A549 (cell line): ENCODE measurements around the gene EHBP1. TPM values are rescaled to one million over a fixed set of nuclear protein-coding genes. Genes with fewer than 3 reads are reported as not detected.

Experiments used
- ATAC-seq, 2 experiments: fragments of 200-7000 bp in 1 of 2; fragments of >200 bp in 1 of 2; cut with Nextera tagmentation in 1 of 2; cut with Tn5 transposase in 1 of 2; 3 replicates each; pipeline versions ENCODE4 v1.8.0 to v1.9.1; 2018 to 2020; ENCODE audit warnings: mild to moderate bottlenecking in 1 of 2, moderate library complexity in 1 of 2
- CTCF ChIA-PET: fragments of 300-600 bp; sonication (Branson Sonifier 250); formaldehyde crosslinking; extraction: SDS; loops from one replicate; lab custom pipeline; 2021; ENCODE audit warnings: antibody characterized with exemption, inconsistent platforms; lab: Yijun Ruan, JAX
- POLR2A ChIA-PET: fragments of 350-600 bp; formaldehyde crosslinking; extraction: SDS; loops from one replicate; lab custom pipeline; 2021; ENCODE audit warnings: antibody characterized with exemption, inconsistent platforms; lab: Yijun Ruan, JAX
- DNase-seq, 2 experiments: peaks; one replicate each; pipeline versions ENCODE4 v3.0.0 to v3.0.0-alpha.2; 2011 to 2016; ENCODE audit warnings: low read depth in 1 of 2, low spot score in 1 of 2
- FAIRE-seq: peaks from 2 replicates; lab custom pipeline; 2011; peaks lifted over from hg19 to GRCh38; lab: Jason Lieb, UNC
- H3K27ac ChIP-seq, 2 experiments: fragments of >200 bp; sonication (Bioruptor Twin); formaldehyde crosslinking; 3 replicates each; pipeline ENCODE4 v1.5.1; 2016 to 2017
- H3K4me1 ChIP-seq: fragments of >200 bp; sonication (Bioruptor Twin); formaldehyde crosslinking; 3 replicates; pipeline ENCODE4 v1.6.1; 2016
- H3K4me2 ChIP-seq: fragments of >200 bp; sonication (Bioruptor Twin); formaldehyde crosslinking; 3 replicates; pipeline ENCODE4 v1.6.1; 2016
- H3K4me3 ChIP-seq: fragments of >200 bp; sonication (Bioruptor Twin); formaldehyde crosslinking; 3 replicates; pipeline ENCODE4 v1.5.1; 2016
- H3K9me3 ChIP-seq: fragments of >200 bp; sonication (Bioruptor Twin); formaldehyde crosslinking; 3 replicates; pipeline ENCODE4 v1.6.1; 2016
- CEBPB ChIP-seq, 2 experiments: fragments of >200 bp in 1 of 2; sonication (Bioruptor Twin) in 1 of 2; formaldehyde crosslinking in 1 of 2; IDR thresholded peaks; 2 replicates each; pipeline ENCODE4 v1.6.1; 2012 to 2016
- ESRRA ChIP-seq: fragments of 150-350 bp; IDR thresholded peaks from 2 replicates; pipeline ENCODE4 v1.6.1; 2014; ENCODE audit warnings: mild to moderate bottlenecking, low read length, borderline replicate concordance
- FOXS1 ChIP-seq: fragments of 250-450 bp; sonication (Bioruptor Pico); IDR thresholded peaks from 2 replicates; pipeline ENCODE4 v1.5.0; 2020; ENCODE audit warnings: mild to moderate bottlenecking, moderate library complexity
- HDAC2 ChIP-seq: fragments of 200-600 bp; sonication (generic); IDR thresholded peaks from 2 replicates; pipeline ENCODE4 v1.6.1; 2016
- HOXB13 ChIP-seq: fragments of 250-450 bp; sonication (Bioruptor Pico); IDR thresholded peaks from 2 replicates; pipeline ENCODE4 v1.5.0; 2020; ENCODE audit warnings: low read depth, mild to moderate bottlenecking, moderate library complexity
- NFE2L2 ChIP-seq: fragments of 150-350 bp; conservative IDR thresholded peaks from 2 replicates; pipeline ENCODE4 v1.6.1; 2014; ENCODE audit warnings: low read length
- NPAS2 ChIP-seq: fragments of 250-450 bp; sonication (Bioruptor Pico); IDR thresholded peaks from 2 replicates; pipeline ENCODE4 v1.8.0; 2022; ENCODE audit warnings: mild to moderate bottlenecking, moderate library complexity, borderline replicate concordance
- RAD21 ChIP-seq, 2 experiments: fragments of >200 bp in 1 of 2; sonication (Bioruptor Twin) in 1 of 2; formaldehyde crosslinking in 1 of 2; IDR thresholded peaks in 1 of 2; conservative IDR thresholded peaks in 1 of 2; 2 replicates in 1 of 2; 3 replicates in 1 of 2; pipeline ENCODE4 v1.6.1; 2012 to 2018; ENCODE audit warnings: inconsistent platforms in 1 of 2
- RCOR1 ChIP-seq: fragments of 150-350 bp; IDR thresholded peaks from 2 replicates; pipeline ENCODE4 v1.6.1; 2014; ENCODE audit warnings: antibody characterized with exemption, low read length, low read depth
- SMC3 ChIP-seq: fragments of >200 bp; sonication (Bioruptor Twin); formaldehyde crosslinking; IDR thresholded peaks from 3 replicates; pipeline ENCODE4 v1.6.1; 2018; ENCODE audit warnings: inconsistent platforms
- SREBF2 ChIP-seq: fragments of 450-650 bp; IDR thresholded peaks from 2 replicates; pipeline ENCODE4 v1.6.1; 2014; ENCODE audit warnings: mild to moderate bottlenecking, moderate library complexity
- TP53 ChIP-seq: fragments of 250-450 bp; sonication (Bioruptor Pico); IDR thresholded peaks from 2 replicates; pipeline ENCODE4 v1.5.0; 2021; ENCODE audit warnings: mild to moderate bottlenecking, moderate library complexity
- ZC3H11A ChIP-seq: fragments of 450-650 bp; IDR thresholded peaks from 2 replicates; pipeline ENCODE4 v1.6.1; 2014; ENCODE audit warnings: antibody characterized with exemption, mild to moderate bottlenecking
- ZFP36 ChIP-seq: fragments of 450-650 bp; IDR thresholded peaks from 2 replicates; pipeline ENCODE4 v1.6.1; 2014; ENCODE audit warnings: borderline replicate concordance; ENCODE audit not compliant: partially characterized antibody
- WGBS: methylation state at CpG from one replicate; pipeline ENCODE4 v1.1.6; 2017; ENCODE audit errors: missing lambda C conversion rate; 5-methylcytosine and 5-hydroxymethylcytosine counted together
- polyA plus RNA-seq, 4 experiments: library from polyadenylated mRNA; depleted of rRNA in 3 of 4; stranded (reverse); fragments of >200 nt; fragmentation: RNase III in 1 of 4; extraction: RNeasy Plus Mini Kit Qiagen cat#74134 plus additional on column Dnase treatment in 1 of 4; gene quantifications; 2 replicates in 3 of 4; 3 replicates in 1 of 4; pipeline ENCODE4 v1.2.3, GENCODE V29; 2011 to 2017
- TF ChIP-seq, protein P1 (sequence below): fragments of 250-450 bp; sonication (Bioruptor Pico); IDR thresholded peaks from 2 replicates; pipeline ENCODE4 v1.5.0; 2020; ENCODE audit warnings: low read depth, mild to moderate bottlenecking, moderate library complexity
- TF ChIP-seq, protein P2 (sequence below): fragments of >200 bp; sonication (Bioruptor Twin); formaldehyde crosslinking; IDR thresholded peaks from 3 replicates; pipeline ENCODE4 v1.6.1; 2016
- TF ChIP-seq, protein P3 (sequence below): IDR thresholded peaks from 2 replicates; pipeline ENCODE4 v1.6.1; 2012
- TF ChIP-seq, protein P4 (sequence below): fragments of 200-600 bp; sonication (generic); IDR thresholded peaks from 2 replicates; pipeline ENCODE4 v1.6.1; 2016; ENCODE audit warnings: antibody characterized with exemption, mild to moderate bottlenecking, moderate library complexity
- TF ChIP-seq, protein P5 (sequence below): IDR thresholded peaks from 2 replicates; pipeline ENCODE4 v1.6.1; 2012; ENCODE audit warnings: low read depth, borderline replicate concordance

The EHBP1 gene
- polyA plus RNA-seq, 2 of the 4 experiments (the other 2 are of a cell fraction) = 65.7 to 204 TPM

DNA sequence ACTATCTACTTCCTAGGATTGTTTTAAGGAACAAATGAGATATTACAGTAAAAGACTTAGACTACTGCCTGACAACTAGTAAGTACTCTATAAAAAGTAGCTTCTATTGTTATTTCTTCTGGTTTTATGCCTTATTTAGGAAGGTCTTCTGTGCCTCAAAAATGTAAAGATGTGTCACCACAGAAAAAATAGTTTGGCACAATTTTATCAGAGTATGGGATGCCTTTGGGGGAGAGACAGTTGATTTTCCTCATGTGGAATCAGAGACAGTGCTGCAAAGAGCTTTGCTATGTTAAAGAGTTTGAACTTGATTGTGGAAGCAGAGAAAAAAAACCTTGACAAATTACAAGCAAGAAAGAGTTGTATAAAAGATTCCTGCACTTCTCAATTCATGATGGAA, 98.4 kb downstream of the EHBP1 start:
- ATAC-seq (no peak), FAIRE-seq (no peak)
- peaks cover 25% of the 10 kb centered on the region for H3K4me1 ChIP-seq
- ChIA-PET CTCF (interaction anchor here (0.9 kb wide), 1 partner anchor 29 kb away, joined by 3 read pairs; no protein-coding TSS in a partner anchor), POLR2A (no interaction called here)
- no peak for TF ChIP-seq HDAC2
- TF ChIP-seq ZC3H11A = no peak
- TF ChIP-seq TP53 (CRISPR knock-in tag) = no peak
- TF ChIP-seq, protein P1, sequence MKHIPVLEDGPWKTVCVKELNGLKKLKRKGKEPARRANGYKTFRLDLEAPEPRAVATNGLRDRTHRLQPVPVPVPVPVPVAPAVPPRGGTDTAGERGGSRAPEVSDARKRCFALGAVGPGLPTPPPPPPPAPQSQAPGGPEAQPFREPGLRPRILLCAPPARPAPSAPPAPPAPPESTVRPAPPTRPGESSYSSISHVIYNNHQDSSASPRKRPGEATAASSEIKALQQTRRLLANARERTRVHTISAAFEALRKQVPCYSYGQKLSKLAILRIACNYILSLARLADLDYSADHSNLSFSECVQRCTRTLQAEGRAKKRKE (CRISPR knock-in tag) = no peak
- TF ChIP-seq, all 56 proteins: peak for 0
- no peak overlapping the region for H3K4me2 ChIP-seq
- no peaks in the 10 kb centered on the region for H3K9me3 ChIP-seq
- no peak overlapping the region for H3K4me3 ChIP-seq
- no peak for DNase-seq
- no peak overlapping the region for H3K27ac ChIP-seq

DNA sequence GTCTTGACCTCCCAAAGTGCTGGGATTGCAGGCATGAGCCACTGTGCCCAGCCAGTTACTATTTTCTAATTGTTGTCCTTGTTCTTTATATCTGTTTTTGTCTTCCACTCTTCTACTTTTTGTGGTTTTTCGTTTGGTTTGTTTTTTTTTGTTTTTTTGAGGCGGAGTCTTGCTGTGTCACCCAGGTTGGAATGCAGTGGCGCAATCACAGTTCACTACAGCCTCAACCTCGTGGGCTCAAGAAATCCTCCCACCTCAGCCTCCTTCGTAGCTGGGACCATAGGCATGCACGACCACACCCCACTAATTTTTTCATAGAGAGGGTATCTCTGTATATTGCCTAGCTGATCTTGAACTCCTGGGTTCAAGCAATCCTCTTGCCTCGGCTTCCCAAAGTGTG, 100.7 kb downstream of the EHBP1 start:
- Histone ChIP-seq H3K4me1 (peaks cover 20% of the 10 kb centered on the region), H3K27ac (no peak overlapping the region), H3K4me3 (no peak overlapping the region), H3K9me3 (no peaks in the 10 kb centered on the region), H3K4me2 (no peak overlapping the region)
- 86% methylated on average over 7 of the region's 7 CpGs for WGBS
- TF ChIP-seq CEBPB (IDR thresholded peaks at IDR 0.05) = peak; percentile 30 to 74; a peak in 2 of 4 replicates
- TF ChIP-seq ESRRA = no peak
- ATAC-seq (no peak), DNase-seq (no peak), FAIRE-seq (no peak)
- POLR2A ChIA-PET = no interaction called here
- CTCF ChIA-PET = interaction anchor here (1.6 kb wide), 1 partner anchor 350 kb away, joined by 4 read pairs; no protein-coding TSS in a partner anchor

DNA sequence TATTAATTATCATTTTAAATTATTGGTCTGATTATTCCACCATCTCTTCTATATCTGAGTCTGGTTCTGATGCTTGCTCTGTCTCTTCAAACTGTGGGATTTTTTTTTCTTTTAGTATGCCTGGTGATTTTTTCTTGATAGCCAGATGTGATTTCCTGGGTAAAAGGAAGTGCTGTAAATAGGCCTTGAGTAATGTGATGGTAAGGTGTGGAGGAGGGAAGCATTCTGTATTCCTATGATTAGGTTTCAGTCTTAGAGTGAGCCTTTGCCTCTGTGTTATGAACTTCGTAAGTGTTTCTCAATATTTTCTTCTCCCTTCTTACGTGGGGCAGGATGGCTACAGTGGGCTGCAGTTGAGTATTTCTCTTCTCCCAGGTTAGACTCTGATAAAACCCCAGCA, 103.0 kb downstream of the EHBP1 start:
- no peak overlapping the region for H3K4me2 ChIP-seq
- 92% methylated on average over 2 of the region's 2 CpGs for WGBS
- ATAC-seq = no peak
- CTCF ChIA-PET = interaction anchor here (0.6 to 0.7 kb wide), 2 partner anchors 679 to 800 kb away, joined by 3 read pairs; no protein-coding TSS in a partner anchor
- POLR2A ChIA-PET = no interaction called here
- no peak for DNase-seq
- FAIRE-seq = no peak
- H3K4me3 ChIP-seq = no peak overlapping the region
- H3K27ac ChIP-seq = no peak overlapping the region
- no peaks in the 10 kb centered on the region for H3K9me3 ChIP-seq
- no peak for TF ChIP-seq FOXS1 (CRISPR knock-in tag)
- no peak for TF ChIP-seq ZFP36
- TF ChIP-seq, protein P2, sequence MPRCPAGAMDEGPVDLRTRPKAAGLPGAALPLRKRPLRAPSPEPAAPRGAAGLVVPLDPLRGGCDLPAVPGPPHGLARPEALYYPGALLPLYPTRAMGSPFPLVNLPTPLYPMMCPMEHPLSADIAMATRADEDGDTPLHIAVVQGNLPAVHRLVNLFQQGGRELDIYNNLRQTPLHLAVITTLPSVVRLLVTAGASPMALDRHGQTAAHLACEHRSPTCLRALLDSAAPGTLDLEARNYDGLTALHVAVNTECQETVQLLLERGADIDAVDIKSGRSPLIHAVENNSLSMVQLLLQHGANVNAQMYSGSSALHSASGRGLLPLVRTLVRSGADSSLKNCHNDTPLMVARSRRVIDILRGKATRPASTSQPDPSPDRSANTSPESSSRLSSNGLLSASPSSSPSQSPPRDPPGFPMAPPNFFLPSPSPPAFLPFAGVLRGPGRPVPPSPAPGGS = no peak
- TF ChIP-seq NPAS2 (CRISPR knock-in tag) = no peak
- TF ChIP-seq SREBF2 = no peak
- TF ChIP-seq, protein P3, sequence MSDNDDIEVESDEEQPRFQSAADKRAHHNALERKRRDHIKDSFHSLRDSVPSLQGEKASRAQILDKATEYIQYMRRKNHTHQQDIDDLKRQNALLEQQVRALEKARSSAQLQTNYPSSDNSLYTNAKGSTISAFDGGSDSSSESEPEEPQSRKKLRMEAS = no peak
- TF ChIP-seq, protein P4, sequence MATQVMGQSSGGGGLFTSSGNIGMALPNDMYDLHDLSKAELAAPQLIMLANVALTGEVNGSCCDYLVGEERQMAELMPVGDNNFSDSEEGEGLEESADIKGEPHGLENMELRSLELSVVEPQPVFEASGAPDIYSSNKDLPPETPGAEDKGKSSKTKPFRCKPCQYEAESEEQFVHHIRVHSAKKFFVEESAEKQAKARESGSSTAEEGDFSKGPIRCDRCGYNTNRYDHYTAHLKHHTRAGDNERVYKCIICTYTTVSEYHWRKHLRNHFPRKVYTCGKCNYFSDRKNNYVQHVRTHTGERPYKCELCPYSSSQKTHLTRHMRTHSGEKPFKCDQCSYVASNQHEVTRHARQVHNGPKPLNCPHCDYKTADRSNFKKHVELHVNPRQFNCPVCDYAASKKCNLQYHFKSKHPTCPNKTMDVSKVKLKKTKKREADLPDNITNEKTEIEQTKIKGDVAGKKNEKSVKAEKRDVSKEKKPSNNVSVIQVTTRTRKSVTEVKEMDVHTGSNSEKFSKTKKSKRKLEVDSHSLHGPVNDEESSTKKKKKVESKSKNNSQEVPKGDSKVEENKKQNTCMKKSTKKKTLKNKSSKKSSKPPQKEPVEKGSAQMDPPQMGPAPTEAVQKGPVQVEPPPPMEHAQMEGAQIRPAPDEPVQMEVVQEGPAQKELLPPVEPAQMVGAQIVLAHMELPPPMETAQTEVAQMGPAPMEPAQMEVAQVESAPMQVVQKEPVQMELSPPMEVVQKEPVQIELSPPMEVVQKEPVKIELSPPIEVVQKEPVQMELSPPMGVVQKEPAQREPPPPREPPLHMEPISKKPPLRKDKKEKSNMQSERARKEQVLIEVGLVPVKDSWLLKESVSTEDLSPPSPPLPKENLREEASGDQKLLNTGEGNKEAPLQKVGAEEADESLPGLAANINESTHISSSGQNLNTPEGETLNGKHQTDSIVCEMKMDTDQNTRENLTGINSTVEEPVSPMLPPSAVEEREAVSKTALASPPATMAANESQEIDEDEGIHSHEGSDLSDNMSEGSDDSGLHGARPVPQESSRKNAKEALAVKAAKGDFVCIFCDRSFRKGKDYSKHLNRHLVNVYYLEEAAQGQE = no peak
- TF ChIP-seq CEBPB (IDR thresholded peaks at IDR 0.05) = no peak
- TF ChIP-seq HOXB13 = no peak
- TF ChIP-seq, protein P5, sequence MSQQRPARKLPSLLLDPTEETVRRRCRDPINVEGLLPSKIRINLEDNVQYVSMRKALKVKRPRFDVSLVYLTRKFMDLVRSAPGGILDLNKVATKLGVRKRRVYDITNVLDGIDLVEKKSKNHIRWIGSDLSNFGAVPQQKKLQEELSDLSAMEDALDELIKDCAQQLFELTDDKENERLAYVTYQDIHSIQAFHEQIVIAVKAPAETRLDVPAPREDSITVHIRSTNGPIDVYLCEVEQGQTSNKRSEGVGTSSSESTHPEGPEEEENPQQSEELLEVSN = no peak
- no peak for TF ChIP-seq SMC3
- no peak for TF ChIP-seq RCOR1
- no peak for TF ChIP-seq RAD21 (conservative IDR thresholded peaks at IDR 0.05 in 1 of 2, IDR thresholded peaks at IDR 0.05 in 1 of 2)
- TF ChIP-seq NFE2L2 = no peak
- H3K4me1 ChIP-seq = peaks cover 14% of the 10 kb centered on the region
